Fibroblast of peridontal ligament (primary cell): ENCODE results near the gene SUCNR1.
A peak's percentile ranks its signal among the peaks of the same experiment; 100 is the strongest.
"Not testable (repeated sequence)": the region's sequence is repeated elsewhere in the genome, so short reads cannot be mapped to it uniquely, and the experiment has no call there.

ENCODE experiments used
- DNase-seq: peaks from one replicate; pipeline ENCODE4 v3.0.0-alpha.2; 2010; ENCODE audit errors: extremely low read depth

Gene SUCNR1

GRCh38 chr3:151873398-151873797 lies at the start of gene SUCNR1:
TSS of gene SUCNR1 (plus strand) at chr3:151873643. CDS start at chr3:151879893, 6,250 bp downstream.
- no peak for DNase-seq

- no peak for DNase-seq
Observed at GRCh38 chr3:151827816-151828215, 45.6 kb upstream of the SUCNR1 start.

GRCh38 chr3:151835751-151836525 lies 37.5 kb upstream of the SUCNR1 start:
- peak; percentile 71 for DNase-seq

- DNase-seq = peak; percentile 60
Observed at GRCh38 chr3:151837057-151837456, 36.4 kb upstream of the SUCNR1 start.

GRCh38 chr3:151838574-151839312 lies 34.7 kb upstream of the SUCNR1 start:
- DNase-seq = peak; percentile 93

- no peak for DNase-seq
Observed at GRCh38 chr3:151839313-151839631, 34.2 kb upstream of the SUCNR1 start.

- no peak for DNase-seq
Observed at GRCh38 chr3:151841801-151842200, 31.6 kb upstream of the SUCNR1 start.

GRCh38 chr3:151843275-151843674 lies 30.2 kb upstream of the SUCNR1 start:
- DNase-seq = no peak

- no peak for DNase-seq
Observed at GRCh38 chr3:151845306-151845905, 28.0 kb upstream of the SUCNR1 start.

GRCh38 chr3:151850065-151850464 lies 23.4 kb upstream of the SUCNR1 start:
- not testable (repeated sequence) for DNase-seq

- no peak for DNase-seq
Observed at GRCh38 chr3:151852074-151852811, 21.2 kb upstream of the SUCNR1 start.

GRCh38 chr3:151856118-151856517 lies 17.3 kb upstream of the SUCNR1 start:
- no peak for DNase-seq

GRCh38 chr3:151856641-151857040 lies 16.8 kb upstream of the SUCNR1 start:
- DNase-seq = no peak

- DNase-seq = no peak
Observed at GRCh38 chr3:151859233-151859673, 14.2 kb upstream of the SUCNR1 start.

GRCh38 chr3:151859905-151860304 lies 13.5 kb upstream of the SUCNR1 start:
- DNase-seq = no peak

GRCh38 chr3:151863611-151864010 lies 9.8 kb upstream of the SUCNR1 start:
- DNase-seq = peak; percentile 28

GRCh38 chr3:151864423-151865101 lies 8.9 kb upstream of the SUCNR1 start:
- peak; percentile 81 for DNase-seq

- no peak for DNase-seq
Observed at GRCh38 chr3:151866711-151867410, 6.6 kb upstream of the SUCNR1 start.

GRCh38 chr3:151867666-151868065 lies 5.8 kb upstream of the SUCNR1 start:
- DNase-seq = no peak

- DNase-seq = no peak
Observed at GRCh38 chr3:151869181-151869580, 4.3 kb upstream of the SUCNR1 start.
